Kidney (tissue), 14 donors: ENCODE results near the gene ARHGAP26. TPM values are rescaled to one million over a fixed set of nuclear protein-coding genes. Genes with fewer than 3 reads are reported as not detected.
A peak's percentile ranks its signal among the peaks of the same experiment; 100 is the strongest.

Experiments
- DNase-seq, 5 donors: peaks; one replicate each; pipeline ENCODE4 v3.0.0-alpha.2; 2013 to 2020
- FAIRE-seq: peaks from 2 replicates; lab custom pipeline; 2012; peaks lifted over from hg19 to GRCh38; lab: Jason Lieb, UNC
- H3K27ac ChIP-seq, 2 donors: one replicate each; pipeline ENCODE4 v1.7.0; 2013; ENCODE audit warnings: low read depth in 2 of 2, low read length in 2 of 2, inconsistent platforms in 1 of 2
- H3K27me3 ChIP-seq: one replicate; pipeline ENCODE4 v1.7.1; 2013; ENCODE audit warnings: low read length, inconsistent platforms; ENCODE audit not compliant: control insufficient read depth, insufficient read depth
- H3K36me3 ChIP-seq, 3 donors: one replicate each; pipeline versions ENCODE4 v1.7.0 to v1.7.1; 2013; ENCODE audit warnings: low read length in 3 of 3, control low read depth in 1 of 3, inconsistent platforms in 1 of 3; ENCODE audit not compliant: insufficient read depth in 3 of 3, control insufficient read depth in 2 of 3
- H3K4me1 ChIP-seq, 3 donors: one replicate each; pipeline versions ENCODE4 v1.7.0 to v1.7.1; 2013; ENCODE audit warnings: low read length in 3 of 3, inconsistent platforms in 1 of 3, low read depth in 1 of 3; ENCODE audit not compliant: control insufficient read depth in 2 of 3, insufficient read depth in 2 of 3
- H3K4me3 ChIP-seq, 3 donors: one replicate each; pipeline versions ENCODE4 v1.7.0 to v1.8.1; 2013; ENCODE audit warnings: low read length in 3 of 3, control low read depth in 1 of 3, inconsistent platforms in 1 of 3
- H3K9ac ChIP-seq, 3 donors: one replicate each; pipeline versions ENCODE4 v1.7.0 to v1.7.1; 2013; ENCODE audit warnings: low read length in 3 of 3, control low read depth in 1 of 3, inconsistent platforms in 1 of 3
- H3K9me3 ChIP-seq, 3 donors: one replicate each; pipeline versions ENCODE4 v1.7.0 to v1.7.1; 2013; ENCODE audit warnings: low read length in 3 of 3, control low read depth in 1 of 3, inconsistent platforms in 1 of 3; ENCODE audit not compliant: control insufficient read depth in 2 of 3, insufficient read depth in 1 of 3
- intact Hi-C: fragments of 100-400 bp; cut with DNase I; formaldehyde crosslinking; loops from one replicate; pipeline ENCODE4 v1.11.1; 2022
- polyA plus RNA-seq: library from polyadenylated mRNA; stranded (reverse); fragments of 350-450 nt; fragmentation: Illumina TruSeq; extraction: RNeasy Lipid Tissue Mini Kit (QIAGEN cat#74804); gene quantifications from one replicate; pipeline ENCODE4 v1.2.3, GENCODE V29; 2014; ENCODE audit warnings: low read depth, low replicate concordance; ENCODE audit not compliant: insufficient read depth
- total RNA-seq: library from RNA; stranded (reverse); fragmentation: NEBNext Ultra II Directional; extraction: Animal tissue kit (Norgen Biotek cat#: 25700); gene quantifications from one replicate; pipeline ENCODE4 v1.2.1, GENCODE V29; 2021
- TF ChIP-seq, protein P1 (sequence below): IDR thresholded peaks from 3 replicates; pipeline ENCODE4 v1.5.1; 2012; ENCODE audit warnings: mild to moderate bottlenecking, moderate library complexity, borderline replicate concordance; ENCODE audit not compliant: insufficient read depth; ENCODE audit errors: extremely low read depth
- donor health status: control.
- donor health status: control.
- donor health status: control.
- donor health status: control.
- donor health status: control.
- donor health status: DM: yes; HTN: yes; CAD: no.
- donor health status: Normal renal cell carcinoma (clear cell type).

ARHGAP26 gene
- total and polyA plus RNA-seq, 2 donors from 2014 or later = 2.5 to 85.7 TPM

DNA sequence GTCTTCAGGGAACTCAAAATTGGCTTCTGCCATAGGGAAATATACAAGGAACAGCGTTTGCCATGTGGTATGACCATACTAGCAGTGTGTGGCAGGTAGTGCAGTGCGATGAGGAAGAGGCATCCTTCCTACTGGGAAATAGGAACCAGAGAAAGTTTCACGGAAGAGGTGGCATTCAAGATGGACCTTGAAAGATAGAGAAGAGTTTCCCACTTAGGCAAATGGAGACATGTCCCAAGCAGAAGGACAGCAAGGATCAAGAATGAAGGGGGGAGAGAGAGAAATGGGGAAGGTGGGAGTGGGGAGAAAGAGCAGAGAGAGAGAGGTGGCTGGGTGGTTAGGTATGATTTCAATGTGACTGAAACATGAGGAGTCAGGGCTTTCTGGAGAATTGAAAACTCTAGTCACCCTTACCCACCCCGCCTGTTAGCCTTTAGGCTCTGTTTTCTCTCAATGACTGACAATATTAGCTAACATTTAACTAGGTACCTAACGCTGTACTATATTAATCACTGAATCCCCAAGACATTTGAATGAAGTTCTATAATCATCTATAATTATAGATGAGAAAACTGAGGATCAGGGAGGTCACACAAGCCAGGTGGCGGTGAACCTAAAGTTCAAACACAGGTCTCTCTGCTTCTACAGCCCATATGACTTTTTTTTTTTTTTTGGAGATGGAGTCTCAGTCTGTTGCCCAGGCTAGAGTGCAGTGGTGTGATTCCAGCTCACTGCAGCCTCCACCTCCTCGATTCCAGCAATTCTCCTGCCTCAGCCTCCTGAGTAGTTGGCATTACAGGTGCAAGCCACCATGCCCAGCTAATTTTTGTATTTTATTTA, 462.0 kb downstream of the ARHGAP26 start:
- DNase-seq = no peak
- intact Hi-C loops = no loop called here
- Histone ChIP-seq H3K27me3 (no peaks in the 10 kb centered on the region), H3K9ac (no peak overlapping the region), H3K36me3 (no peaks in the 10 kb centered on the region), H3K27ac (peak overlapping the region; percentile 33 to 52), H3K9me3 (no peaks in the 10 kb centered on the region), H3K4me1 (peaks cover 0 to 22% (median 18%) of the 10 kb centered on the region in 3 donors), H3K4me3 (no peak overlapping the region)
- no peak for FAIRE-seq
- TF ChIP-seq, protein P1, sequence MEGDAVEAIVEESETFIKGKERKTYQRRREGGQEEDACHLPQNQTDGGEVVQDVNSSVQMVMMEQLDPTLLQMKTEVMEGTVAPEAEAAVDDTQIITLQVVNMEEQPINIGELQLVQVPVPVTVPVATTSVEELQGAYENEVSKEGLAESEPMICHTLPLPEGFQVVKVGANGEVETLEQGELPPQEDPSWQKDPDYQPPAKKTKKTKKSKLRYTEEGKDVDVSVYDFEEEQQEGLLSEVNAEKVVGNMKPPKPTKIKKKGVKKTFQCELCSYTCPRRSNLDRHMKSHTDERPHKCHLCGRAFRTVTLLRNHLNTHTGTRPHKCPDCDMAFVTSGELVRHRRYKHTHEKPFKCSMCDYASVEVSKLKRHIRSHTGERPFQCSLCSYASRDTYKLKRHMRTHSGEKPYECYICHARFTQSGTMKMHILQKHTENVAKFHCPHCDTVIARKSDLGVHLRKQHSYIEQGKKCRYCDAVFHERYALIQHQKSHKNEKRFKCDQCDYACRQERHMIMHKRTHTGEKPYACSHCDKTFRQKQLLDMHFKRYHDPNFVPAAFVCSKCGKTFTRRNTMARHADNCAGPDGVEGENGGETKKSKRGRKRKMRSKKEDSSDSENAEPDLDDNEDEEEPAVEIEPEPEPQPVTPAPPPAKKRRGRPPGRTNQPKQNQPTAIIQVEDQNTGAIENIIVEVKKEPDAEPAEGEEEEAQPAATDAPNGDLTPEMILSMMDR = no peak

DNA sequence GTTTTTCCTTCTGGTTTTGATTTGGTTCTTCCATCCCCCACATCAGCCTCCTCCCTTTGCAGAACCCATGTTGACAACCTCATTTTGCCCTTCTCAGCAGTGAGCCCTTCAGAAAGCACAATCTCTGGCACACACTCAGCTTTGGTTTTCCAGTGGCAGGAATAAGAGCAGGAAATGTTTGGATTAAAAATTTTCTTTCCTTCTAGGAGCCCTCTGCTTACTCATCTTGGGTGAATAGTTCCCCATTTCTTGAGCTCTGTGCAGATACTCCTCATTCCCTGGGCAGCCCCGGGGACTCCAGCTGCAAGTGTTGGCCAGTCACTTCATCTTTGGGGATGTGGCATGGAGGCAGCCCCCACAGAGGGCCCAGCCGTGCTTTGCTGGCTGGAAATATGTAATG, 462.9 kb downstream of the ARHGAP26 start:
- no peak overlapping the region for H3K9ac ChIP-seq
- H3K9me3 ChIP-seq = no peaks in the 10 kb centered on the region
- TF ChIP-seq, protein P1 = no peak
- no peaks in the 10 kb centered on the region for H3K36me3 ChIP-seq
- intact Hi-C loops = no loop called here
- DNase-seq (no peak), FAIRE-seq (no peak)
- no peak overlapping the region for H3K27ac ChIP-seq
- peaks cover 0 to 22% (median 18%) of the 10 kb centered on the region in 3 donors for H3K4me1 ChIP-seq
- no peak overlapping the region for H3K4me3 ChIP-seq
- H3K27me3 ChIP-seq = no peaks in the 10 kb centered on the region

DNA sequence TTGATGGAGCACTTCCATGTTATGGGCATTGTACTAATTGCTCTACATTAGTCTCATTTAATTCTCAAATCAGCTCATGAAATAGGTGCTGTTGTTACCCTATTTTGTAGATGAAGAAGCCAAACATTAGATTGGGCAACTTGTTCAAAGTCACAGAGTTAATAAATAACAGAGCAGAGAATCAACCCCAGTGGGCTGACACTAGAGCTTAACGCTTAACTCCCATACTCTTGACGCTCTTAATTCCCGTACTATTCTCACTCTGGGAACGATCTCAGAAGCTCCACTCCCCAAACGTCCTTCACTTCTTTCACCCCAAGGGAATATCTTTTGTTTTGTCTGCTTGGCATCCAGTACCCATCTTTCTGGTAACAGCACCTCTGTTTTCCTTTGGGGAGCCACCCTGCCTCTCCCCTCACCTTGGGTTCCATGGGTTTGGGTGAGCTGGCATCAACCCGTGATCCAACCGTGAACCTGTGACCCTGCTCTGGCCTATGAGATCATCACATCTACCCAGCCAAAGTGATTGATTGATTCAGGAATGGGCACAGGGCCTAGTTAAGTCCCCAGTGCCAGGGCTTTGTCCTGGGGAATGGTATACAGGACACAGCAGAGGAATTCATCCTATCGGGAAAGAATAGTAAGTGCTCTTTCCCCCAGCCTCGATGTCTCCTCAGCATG, 464.1 kb downstream of the ARHGAP26 start:
- Histone ChIP-seq H3K4me3 (peak overlapping the region in 2 of 3 donors; percentile 3 to 19), H3K4me1 (peaks cover 0 to 22% (median 17%) of the 10 kb centered on the region in 3 donors), H3K9me3 (no peaks in the 10 kb centered on the region), H3K27me3 (no peaks in the 10 kb centered on the region), H3K36me3 (no peaks in the 10 kb centered on the region), H3K27ac (peak overlapping the region; percentile 20 to 39), H3K9ac (no peak overlapping the region)
- intact Hi-C loops = no loop called here
- FAIRE-seq (no peak), DNase-seq (no peak)
- TF ChIP-seq, protein P1 = no peak
